RKO (cell line): Measurements from ENCODE around the gene RAB14.

ENCODE experiments used
- DNase-seq: peaks from one replicate; pipeline ENCODE4 v3.0.0-alpha.2; 2016; ENCODE audit warnings: low spot score

RAB14 gene

GRCh38 chr9:121219530-121219929, 17.9 kb upstream of the RAB14 start:
- DNase-seq = no peak

- peak; percentile 69 for DNase-seq
These were observed 16.8 kb upstream of the RAB14 start for GRCh38 chr9:121218357-121219027.

GRCh38 chr9:121217609-121218292, 16.1 kb upstream of the RAB14 start:
- peak; percentile 84 for DNase-seq

- no peak for DNase-seq
These were observed 14.7 kb upstream of the RAB14 start for GRCh38 chr9:121216271-121216805.

- no peak for DNase-seq
These were observed 12.3 kb upstream of the RAB14 start for GRCh38 chr9:121214005-121214404.

GRCh38 chr9:121213136-121213806, 11.6 kb upstream of the RAB14 start:
- peak; percentile 92 for DNase-seq

- no peak for DNase-seq
These were observed 8.9 kb upstream of the RAB14 start for GRCh38 chr9:121210536-121210935.

GRCh38 chr9:121207371-121207940, 5.8 kb upstream of the RAB14 start:
- no peak for DNase-seq

- DNase-seq = no peak
These were observed 5.1 kb upstream of the RAB14 start for GRCh38 chr9:121206516-121207370.

- no peak for DNase-seq
These were observed 2.9 kb upstream of the RAB14 start for GRCh38 chr9:121204611-121205010.

- DNase-seq = no peak
These were observed 2.5 kb upstream of the RAB14 start for GRCh38 chr9:121204121-121204520.

- peak; percentile 60 for DNase-seq
These were observed 478 bp downstream of the RAB14 start for GRCh38 chr9:121201045-121201737.

- peak; percentile 48 for DNase-seq
These were observed 1.3 kb downstream of the RAB14 start for GRCh38 chr9:121200356-121200755.

- peak; percentile 75 for DNase-seq
These were observed 1.7 kb downstream of the RAB14 start for GRCh38 chr9:121199921-121200320.

GRCh38 chr9:121198512-121199042, 3.1 kb downstream of the RAB14 start:
- DNase-seq = no peak

GRCh38 chr9:121197132-121197531, 4.5 kb downstream of the RAB14 start:
- DNase-seq = no peak

GRCh38 chr9:121196389-121196788, 5.3 kb downstream of the RAB14 start:
- DNase-seq = no peak

GRCh38 chr9:121194730-121195129, 6.9 kb downstream of the RAB14 start:
- DNase-seq = no peak

- DNase-seq = no peak
These were observed 8.6 kb downstream of the RAB14 start for GRCh38 chr9:121192959-121193640.

GRCh38 chr9:121192518-121192917, 9.2 kb downstream of the RAB14 start:
- DNase-seq = no peak
